Liver (tissue), 9 donors: ENCODE data around the gene PPIL4. TPM values are rescaled to one million over a fixed set of nuclear protein-coding genes. Genes with fewer than 3 reads are reported as not detected.

Experiments used
- DNase-seq: peaks from one replicate; pipeline ENCODE4 v3.0.0-alpha.2; 2017; ENCODE audit warnings: low spot score
- H3K27ac ChIP-seq, 2 donors: one replicate each; pipeline ENCODE4 v1.7.0; 2013; ENCODE audit warnings: inconsistent platforms in 2 of 2, low read length in 2 of 2, control low read depth in 1 of 2, low read depth in 1 of 2, mild to moderate bottlenecking in 1 of 2
- H3K27me3 ChIP-seq, 4 donors: one replicate each; pipeline versions ENCODE4 v1.6.1 to v1.7.0; 2013; ENCODE audit warnings: low read length in 3 of 4, inconsistent platforms in 1 of 4, mild to moderate bottlenecking in 1 of 4, moderate library complexity in 1 of 4; ENCODE audit not compliant: control insufficient read depth in 4 of 4, insufficient read depth in 4 of 4
- H3K36me3 ChIP-seq, 4 donors: one replicate each; pipeline versions ENCODE4 v1.6.1 to v1.7.0; 2013; ENCODE audit warnings: low read length in 3 of 4, mild to moderate bottlenecking in 3 of 4, low read depth in 1 of 4, moderate library complexity in 1 of 4; ENCODE audit not compliant: control insufficient read depth in 4 of 4, insufficient read depth in 3 of 4
- H3K4me1 ChIP-seq, 4 donors: one replicate each; pipeline versions ENCODE4 v1.6.1 to v1.7.0; 2013; ENCODE audit warnings: low read length in 3 of 4, mild to moderate bottlenecking in 3 of 4, moderate library complexity in 1 of 4; ENCODE audit not compliant: control insufficient read depth in 4 of 4, insufficient read depth in 4 of 4
- H3K4me3 ChIP-seq, 3 donors: one replicate each; pipeline versions ENCODE4 v1.6.1 to v1.7.0; 2013; ENCODE audit warnings: low read length in 3 of 3, control low read depth in 1 of 3, low read depth in 1 of 3, mild to moderate bottlenecking in 1 of 3
- H3K9ac ChIP-seq, 2 donors: one replicate each; pipeline ENCODE4 v1.7.0; 2013; ENCODE audit warnings: low read length in 2 of 2, mild to moderate bottlenecking in 2 of 2, moderate library complexity in 2 of 2, control low read depth in 1 of 2, low read depth in 1 of 2
- H3K9me3 ChIP-seq, 4 donors: one replicate each; pipeline versions ENCODE4 v1.6.1 to v1.7.0; 2013; ENCODE audit warnings: low read length in 3 of 4; ENCODE audit not compliant: control insufficient read depth in 4 of 4
- CTCF ChIP-seq: fragments of 150-350 bp; IDR thresholded peaks from 2 replicates; pipeline ENCODE4 v1.5.1; 2017; ENCODE audit warnings: improper control_type of control experiment, low read depth, low read length; ENCODE audit not compliant: missing input control
- EGR1 ChIP-seq, 2 donors: IDR thresholded peaks; 2 replicates each; pipeline ENCODE4 v1.6.1; 2016 to 2018; ENCODE audit warnings: antibody characterized with exemption in 2 of 2, low read depth in 2 of 2
- FOXA1 ChIP-seq: IDR thresholded peaks from 2 replicates; pipeline ENCODE4 v1.6.1; 2016; ENCODE audit warnings: antibody characterized with exemption
- FOXA2 ChIP-seq: IDR thresholded peaks from 2 replicates; pipeline ENCODE4 v1.6.1; 2016; ENCODE audit warnings: antibody characterized with exemption
- GABPA ChIP-seq, 2 donors: IDR thresholded peaks in 1 of 2; conservative IDR thresholded peaks in 1 of 2; 2 replicates each; pipeline ENCODE4 v1.6.1; 2016; ENCODE audit warnings: antibody characterized with exemption in 2 of 2, mild to moderate bottlenecking in 1 of 2, moderate library complexity in 1 of 2
- HNF4A ChIP-seq, 2 donors: conservative IDR thresholded peaks; 2 replicates each; pipeline ENCODE4 v1.6.1; 2016; ENCODE audit warnings: antibody characterized with exemption in 2 of 2, mild to moderate bottlenecking in 2 of 2
- HNF4G ChIP-seq: IDR thresholded peaks from 2 replicates; pipeline ENCODE4 v1.6.1; 2016; ENCODE audit warnings: antibody characterized with exemption
- JUND ChIP-seq, 2 donors: IDR thresholded peaks; 2 replicates each; pipeline ENCODE4 v1.6.1; 2016; ENCODE audit warnings: antibody characterized with exemption in 2 of 2
- MAX ChIP-seq: IDR thresholded peaks from 2 replicates; pipeline ENCODE4 v1.6.1; 2016; ENCODE audit warnings: antibody characterized with exemption
- NR2F2 ChIP-seq: IDR thresholded peaks from 2 replicates; pipeline ENCODE4 v1.6.1; 2016; ENCODE audit warnings: antibody characterized with exemption
- RXRA ChIP-seq, 2 donors: IDR thresholded peaks; 2 replicates each; pipeline ENCODE4 v1.6.1; 2017 to 2018; ENCODE audit warnings: antibody characterized with exemption in 2 of 2, mild to moderate bottlenecking in 1 of 2
- SP1 ChIP-seq: IDR thresholded peaks from 2 replicates; pipeline ENCODE4 v1.6.1; 2018; ENCODE audit warnings: antibody characterized with exemption, mild to moderate bottlenecking
- TAF1 ChIP-seq: conservative IDR thresholded peaks from 2 replicates; pipeline ENCODE4 v1.6.1; 2016; ENCODE audit warnings: antibody characterized with exemption, mild to moderate bottlenecking
- YY1 ChIP-seq: IDR thresholded peaks from 2 replicates; pipeline ENCODE4 v1.6.1; 2016; ENCODE audit warnings: antibody characterized with exemption, mild to moderate bottlenecking
- WGBS: extraction: QIAGEN DNeasy Blood & Tissue Kit; methylation state at CpG from one replicate; pipeline ENCODE4 v1.1.7; 2013; 5-methylcytosine and 5-hydroxymethylcytosine counted together
- polyA plus RNA-seq, 2 donors: library from polyadenylated mRNA; stranded (reverse) in 1 of 2; unstranded in 1 of 2; fragments of 200-250 nt in 1 of 2; fragments of >200 nt in 1 of 2; fragmentation: Nextera tagmentation in 1 of 2; extraction: Ambion mirVana in 1 of 2; gene quantifications; one replicate each; pipeline versions ENCODE4 v1.2.1 to v1.2.3, GENCODE V29; 2013 to 2015
- total RNA-seq, 2 donors: library from RNA; depleted of rRNA; stranded (reverse); fragments of >200 nt; gene quantifications; one replicate each; pipeline ENCODE4 v1.2.3, GENCODE V29; 2014
- TF ChIP-seq, protein P1 (sequence below): IDR thresholded peaks from 2 replicates; pipeline ENCODE4 v1.6.1; 2016; ENCODE audit warnings: antibody characterized with exemption, mild to moderate bottlenecking
- TF ChIP-seq, protein P2 (sequence below): IDR thresholded peaks from 2 replicates; pipeline ENCODE4 v1.6.1; 2016; ENCODE audit warnings: antibody characterized with exemption
- TF ChIP-seq, protein P3 (sequence below): IDR thresholded peaks from 2 replicates; pipeline ENCODE4 v1.6.1; 2016; ENCODE audit warnings: antibody characterized with exemption
- donor health status: healthy.
- donor health status: healthy.
- donor health status: healthy.
- donor health status: healthy.
- donor health status: healthy.

Gene PPIL4
- total and polyA plus RNA-seq, 4 donors = 6.4 to 13.1 (median 9.6) TPM

GRCh38 chr6:149580880-149581279 lies 35.0 kb upstream of the PPIL4 start:
- H3K9ac ChIP-seq = no peak overlapping the region
- TF ChIP-seq, protein P1, sequence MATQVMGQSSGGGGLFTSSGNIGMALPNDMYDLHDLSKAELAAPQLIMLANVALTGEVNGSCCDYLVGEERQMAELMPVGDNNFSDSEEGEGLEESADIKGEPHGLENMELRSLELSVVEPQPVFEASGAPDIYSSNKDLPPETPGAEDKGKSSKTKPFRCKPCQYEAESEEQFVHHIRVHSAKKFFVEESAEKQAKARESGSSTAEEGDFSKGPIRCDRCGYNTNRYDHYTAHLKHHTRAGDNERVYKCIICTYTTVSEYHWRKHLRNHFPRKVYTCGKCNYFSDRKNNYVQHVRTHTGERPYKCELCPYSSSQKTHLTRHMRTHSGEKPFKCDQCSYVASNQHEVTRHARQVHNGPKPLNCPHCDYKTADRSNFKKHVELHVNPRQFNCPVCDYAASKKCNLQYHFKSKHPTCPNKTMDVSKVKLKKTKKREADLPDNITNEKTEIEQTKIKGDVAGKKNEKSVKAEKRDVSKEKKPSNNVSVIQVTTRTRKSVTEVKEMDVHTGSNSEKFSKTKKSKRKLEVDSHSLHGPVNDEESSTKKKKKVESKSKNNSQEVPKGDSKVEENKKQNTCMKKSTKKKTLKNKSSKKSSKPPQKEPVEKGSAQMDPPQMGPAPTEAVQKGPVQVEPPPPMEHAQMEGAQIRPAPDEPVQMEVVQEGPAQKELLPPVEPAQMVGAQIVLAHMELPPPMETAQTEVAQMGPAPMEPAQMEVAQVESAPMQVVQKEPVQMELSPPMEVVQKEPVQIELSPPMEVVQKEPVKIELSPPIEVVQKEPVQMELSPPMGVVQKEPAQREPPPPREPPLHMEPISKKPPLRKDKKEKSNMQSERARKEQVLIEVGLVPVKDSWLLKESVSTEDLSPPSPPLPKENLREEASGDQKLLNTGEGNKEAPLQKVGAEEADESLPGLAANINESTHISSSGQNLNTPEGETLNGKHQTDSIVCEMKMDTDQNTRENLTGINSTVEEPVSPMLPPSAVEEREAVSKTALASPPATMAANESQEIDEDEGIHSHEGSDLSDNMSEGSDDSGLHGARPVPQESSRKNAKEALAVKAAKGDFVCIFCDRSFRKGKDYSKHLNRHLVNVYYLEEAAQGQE = no peak
- TF ChIP-seq, protein P2, sequence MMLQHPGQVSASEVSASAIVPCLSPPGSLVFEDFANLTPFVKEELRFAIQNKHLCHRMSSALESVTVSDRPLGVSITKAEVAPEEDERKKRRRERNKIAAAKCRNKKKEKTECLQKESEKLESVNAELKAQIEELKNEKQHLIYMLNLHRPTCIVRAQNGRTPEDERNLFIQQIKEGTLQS = no peak
- TF ChIP-seq, protein P3, sequence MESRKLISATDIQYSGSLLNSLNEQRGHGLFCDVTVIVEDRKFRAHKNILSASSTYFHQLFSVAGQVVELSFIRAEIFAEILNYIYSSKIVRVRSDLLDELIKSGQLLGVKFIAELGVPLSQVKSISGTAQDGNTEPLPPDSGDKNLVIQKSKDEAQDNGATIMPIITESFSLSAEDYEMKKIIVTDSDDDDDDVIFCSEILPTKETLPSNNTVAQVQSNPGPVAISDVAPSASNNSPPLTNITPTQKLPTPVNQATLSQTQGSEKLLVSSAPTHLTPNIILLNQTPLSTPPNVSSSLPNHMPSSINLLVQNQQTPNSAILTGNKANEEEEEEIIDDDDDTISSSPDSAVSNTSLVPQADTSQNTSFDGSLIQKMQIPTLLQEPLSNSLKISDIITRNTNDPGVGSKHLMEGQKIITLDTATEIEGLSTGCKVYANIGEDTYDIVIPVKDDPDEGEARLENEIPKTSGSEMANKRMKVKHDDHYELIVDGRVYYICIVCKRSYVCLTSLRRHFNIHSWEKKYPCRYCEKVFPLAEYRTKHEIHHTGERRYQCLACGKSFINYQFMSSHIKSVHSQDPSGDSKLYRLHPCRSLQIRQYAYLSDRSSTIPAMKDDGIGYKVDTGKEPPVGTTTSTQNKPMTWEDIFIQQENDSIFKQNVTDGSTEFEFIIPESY = no peak
- TF ChIP-seq RXRA (IDR thresholded peaks at IDR 0.05) (no peak), FOXA2 (no peak), TAF1 (no peak), GABPA (IDR thresholded peaks at IDR 0.05 in 1 of 2, conservative IDR thresholded peaks at IDR 0.05 in 1 of 2) (no peak), HNF4A (conservative IDR thresholded peaks at IDR 0.05) (no peak), YY1 (no peak), CTCF (no peak), MAX (no peak), EGR1 (IDR thresholded peaks at IDR 0.05; ENCODE audit: low read depth in 2 of 2) (no peak), FOXA1 (no peak), NR2F2 (no peak), SP1 (no peak)
- no peaks in the 10 kb centered on the region for H3K9me3 ChIP-seq
- H3K4me1 ChIP-seq = no peaks in the 10 kb centered on the region
- WGBS = 98% methylated on average over 5 of the region's 5 CpGs
- no peak overlapping the region for H3K27ac ChIP-seq
- no peak overlapping the region for H3K4me3 ChIP-seq
- no peak for DNase-seq
- peaks cover 3 to 33% (median 13%) of the 10 kb centered on the region in 4 donors for H3K36me3 ChIP-seq
- no peaks in the 10 kb centered on the region for H3K27me3 ChIP-seq

GRCh38 chr6:149567945-149568585 lies 22.2 kb upstream of the PPIL4 start:
- Histone ChIP-seq H3K36me3 (no peaks in the 10 kb centered on the region), H3K27ac (no peak overlapping the region), H3K27me3 (no peaks in the 10 kb centered on the region), H3K4me3 (no peak overlapping the region), H3K9ac (no peak overlapping the region), H3K9me3 (no peaks in the 10 kb centered on the region), H3K4me1 (peaks cover 2 to 16% (median 10%) of the 10 kb centered on the region in 4 donors)
- no peak for DNase-seq
- 93% methylated on average over 7 of the region's 7 CpGs for WGBS
- no peak for TF ChIP-seq HNF4G
- TF ChIP-seq, protein P1 = no peak
- TF ChIP-seq TAF1 = no peak
- no peak for TF ChIP-seq MAX
- TF ChIP-seq, protein P3 = no peak
- TF ChIP-seq, protein P2 = no peak
- no peak for TF ChIP-seq JUND (IDR thresholded peaks at IDR 0.05)
- no peak for TF ChIP-seq RXRA (IDR thresholded peaks at IDR 0.05)
